ENCODE measurements around the gene PPM1E.

DNA sequence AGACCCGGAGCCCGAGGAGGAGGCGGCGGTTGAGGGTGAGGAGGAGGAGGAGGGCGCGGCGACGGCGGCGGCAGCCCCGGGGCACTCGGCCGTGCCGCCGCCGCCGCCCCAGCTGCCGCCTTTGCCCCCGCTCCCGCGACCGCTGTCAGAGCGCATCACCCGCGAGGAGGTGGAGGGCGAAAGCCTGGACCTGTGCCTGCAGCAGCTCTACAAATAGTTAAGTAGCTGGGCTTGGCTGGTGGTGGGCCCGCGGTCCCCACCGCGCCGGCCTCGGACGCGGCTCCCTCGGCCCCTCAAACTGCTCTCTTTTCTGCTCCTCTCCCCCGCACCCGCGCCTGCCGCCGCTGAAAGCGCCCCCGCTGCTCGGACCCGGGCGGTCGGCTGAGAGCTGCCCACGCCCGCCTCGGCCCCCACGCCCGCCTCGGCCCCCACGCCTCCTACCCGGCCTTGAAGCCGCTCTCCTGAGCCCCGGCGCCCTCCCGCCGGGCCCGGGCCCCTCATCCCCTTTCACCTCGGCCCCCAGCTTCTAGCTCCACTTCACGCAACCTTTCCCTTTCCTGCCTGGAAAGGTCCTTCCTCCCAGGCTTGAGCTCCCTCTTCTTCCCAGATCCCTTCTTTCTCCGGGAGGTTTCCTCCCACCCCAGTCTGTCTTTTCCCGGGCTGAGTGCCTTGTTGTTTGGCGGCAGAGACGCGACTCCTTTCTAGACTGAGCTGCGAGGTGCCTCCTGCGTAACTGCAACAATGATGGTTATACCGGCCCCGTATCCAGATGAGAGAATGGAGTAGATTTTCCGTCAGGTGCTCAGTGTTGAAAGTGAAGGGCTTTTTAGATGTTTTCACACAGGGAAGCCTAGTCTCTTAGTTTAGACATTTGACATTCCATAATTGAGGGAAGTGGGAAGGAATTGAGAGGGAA lies 850 bp downstream of the PPM1E start:
- TF ChIP-seq RAD21 (conservative IDR thresholded peaks at IDR 0.05 in 1 of 2, IDR thresholded peaks at IDR 0.05 in 1 of 2) (no peak), PHF8 (IDR thresholded peaks at IDR 0.05; ENCODE audit: borderline replicate concordance, low read depth) (no peak)
- TF ChIP-seq, protein P1, sequence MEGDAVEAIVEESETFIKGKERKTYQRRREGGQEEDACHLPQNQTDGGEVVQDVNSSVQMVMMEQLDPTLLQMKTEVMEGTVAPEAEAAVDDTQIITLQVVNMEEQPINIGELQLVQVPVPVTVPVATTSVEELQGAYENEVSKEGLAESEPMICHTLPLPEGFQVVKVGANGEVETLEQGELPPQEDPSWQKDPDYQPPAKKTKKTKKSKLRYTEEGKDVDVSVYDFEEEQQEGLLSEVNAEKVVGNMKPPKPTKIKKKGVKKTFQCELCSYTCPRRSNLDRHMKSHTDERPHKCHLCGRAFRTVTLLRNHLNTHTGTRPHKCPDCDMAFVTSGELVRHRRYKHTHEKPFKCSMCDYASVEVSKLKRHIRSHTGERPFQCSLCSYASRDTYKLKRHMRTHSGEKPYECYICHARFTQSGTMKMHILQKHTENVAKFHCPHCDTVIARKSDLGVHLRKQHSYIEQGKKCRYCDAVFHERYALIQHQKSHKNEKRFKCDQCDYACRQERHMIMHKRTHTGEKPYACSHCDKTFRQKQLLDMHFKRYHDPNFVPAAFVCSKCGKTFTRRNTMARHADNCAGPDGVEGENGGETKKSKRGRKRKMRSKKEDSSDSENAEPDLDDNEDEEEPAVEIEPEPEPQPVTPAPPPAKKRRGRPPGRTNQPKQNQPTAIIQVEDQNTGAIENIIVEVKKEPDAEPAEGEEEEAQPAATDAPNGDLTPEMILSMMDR (IDR thresholded peaks at IDR 0.05), result no peak

Measured in A549 (cell line).